ENCODE data around the gene LYRM4.

The LYRM4 gene

DNA sequence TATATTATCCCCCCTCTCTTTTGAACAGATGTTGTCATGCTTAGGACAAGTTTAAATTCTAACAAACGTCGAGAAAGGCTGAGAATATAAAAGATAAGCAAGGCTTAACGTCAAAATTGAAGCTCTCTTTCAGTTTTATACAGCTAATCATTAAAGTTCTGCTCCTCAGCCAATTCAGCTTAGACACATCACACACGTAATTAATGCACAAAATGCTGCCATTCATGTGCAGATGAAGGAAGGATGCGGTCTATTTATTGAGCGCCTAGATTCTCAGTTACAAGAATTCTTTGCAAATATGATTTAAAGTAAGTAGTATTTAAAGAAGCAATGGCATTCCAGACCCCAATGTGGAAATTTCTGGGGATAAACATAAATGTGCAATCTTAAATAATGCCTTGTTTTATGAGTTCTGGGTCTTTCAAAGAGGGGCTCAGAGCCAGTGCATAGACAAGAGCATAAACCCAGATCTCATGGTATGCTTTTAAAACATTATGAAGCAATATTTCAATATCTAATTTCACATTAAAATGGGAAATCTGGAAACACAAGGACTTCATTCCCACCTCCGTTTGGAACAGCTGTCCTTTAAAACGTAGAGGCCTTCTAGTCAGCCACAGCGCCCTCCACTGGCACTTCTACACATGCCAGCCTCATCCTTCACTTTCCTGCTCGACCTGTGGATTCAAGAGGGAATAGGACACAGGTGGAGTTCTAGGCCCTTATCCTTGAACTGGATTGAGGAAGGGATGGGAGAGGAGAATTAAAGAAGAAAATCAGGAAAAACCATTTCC, 85.8 kb downstream of the LYRM4 start:
- DNase-seq (ENCODE audit: low read depth in 2 of 2), result no peak

DNA sequence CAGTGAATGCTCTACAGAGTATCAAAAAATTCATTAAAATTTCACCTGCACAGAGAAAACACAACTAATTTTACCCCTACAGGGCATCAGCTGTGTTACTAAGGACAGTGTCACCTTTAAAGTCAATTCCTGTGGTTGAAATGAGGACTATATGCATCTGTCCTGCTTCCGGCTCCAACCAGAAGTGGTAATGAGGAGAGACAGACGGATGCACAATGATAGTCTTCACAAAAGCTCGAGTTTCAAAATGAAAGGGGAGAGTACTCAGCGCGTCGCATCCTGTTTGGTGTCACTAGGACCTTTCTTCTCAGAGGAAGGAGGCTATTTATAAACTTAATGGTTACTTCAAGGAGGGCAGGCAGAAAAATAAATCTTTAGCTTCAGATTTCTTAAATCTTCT, 86.5 kb downstream of the LYRM4 start:
- DNase-seq (ENCODE audit: low read depth in 2 of 2), result peak; percentile 34 to 42

DNA sequence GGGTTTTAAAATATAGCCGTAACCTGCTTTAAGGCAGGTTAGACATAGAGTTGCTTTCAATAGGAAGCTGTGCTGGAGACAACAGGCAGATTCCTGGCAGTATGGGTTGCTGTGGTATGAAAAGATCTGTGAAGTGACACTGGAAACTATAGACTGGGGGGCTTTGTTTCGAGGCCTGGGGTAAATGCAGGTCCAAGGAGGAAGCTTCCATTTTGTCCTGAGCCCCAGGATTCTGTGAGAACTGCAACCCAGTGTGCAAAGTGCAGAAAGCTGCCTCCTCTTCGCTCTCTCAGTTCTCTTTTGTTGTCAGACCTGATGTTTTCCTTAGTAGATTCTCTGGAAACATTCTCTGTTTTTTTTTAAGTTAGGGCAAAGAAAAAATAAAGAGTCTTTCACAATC, 86.9 kb downstream of the LYRM4 start:
- DNase-seq (ENCODE audit: low read depth in 2 of 2), result no peak

DNA sequence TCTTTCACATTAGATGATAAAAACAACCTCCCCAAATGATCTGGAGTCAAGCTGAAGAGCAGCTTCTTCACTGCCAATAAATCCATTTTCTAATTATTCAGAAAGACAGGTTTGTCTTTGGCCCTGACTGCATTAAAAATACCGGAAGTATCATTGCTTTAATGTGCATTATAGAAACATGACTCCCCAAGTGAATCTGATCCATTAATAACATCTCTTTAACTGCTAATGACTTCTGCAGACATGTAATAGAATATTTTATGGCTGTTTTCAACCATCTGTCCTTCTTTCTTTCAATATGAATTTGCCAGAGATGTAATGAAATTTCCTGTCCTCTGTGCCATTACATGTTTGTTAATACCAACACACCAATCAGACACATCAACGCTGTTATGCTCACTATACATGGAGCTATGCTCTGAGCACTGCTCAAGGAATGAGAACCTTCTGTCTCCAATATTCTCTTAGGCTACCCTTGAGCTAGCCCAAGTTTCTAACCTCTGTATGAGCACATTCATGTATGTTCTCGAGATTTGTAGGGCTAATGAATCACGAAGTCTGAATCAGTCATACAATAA, 87.8 kb downstream of the LYRM4 start:
- no peak for DNase-seq (ENCODE audit: low read depth in 2 of 2)

DNA sequence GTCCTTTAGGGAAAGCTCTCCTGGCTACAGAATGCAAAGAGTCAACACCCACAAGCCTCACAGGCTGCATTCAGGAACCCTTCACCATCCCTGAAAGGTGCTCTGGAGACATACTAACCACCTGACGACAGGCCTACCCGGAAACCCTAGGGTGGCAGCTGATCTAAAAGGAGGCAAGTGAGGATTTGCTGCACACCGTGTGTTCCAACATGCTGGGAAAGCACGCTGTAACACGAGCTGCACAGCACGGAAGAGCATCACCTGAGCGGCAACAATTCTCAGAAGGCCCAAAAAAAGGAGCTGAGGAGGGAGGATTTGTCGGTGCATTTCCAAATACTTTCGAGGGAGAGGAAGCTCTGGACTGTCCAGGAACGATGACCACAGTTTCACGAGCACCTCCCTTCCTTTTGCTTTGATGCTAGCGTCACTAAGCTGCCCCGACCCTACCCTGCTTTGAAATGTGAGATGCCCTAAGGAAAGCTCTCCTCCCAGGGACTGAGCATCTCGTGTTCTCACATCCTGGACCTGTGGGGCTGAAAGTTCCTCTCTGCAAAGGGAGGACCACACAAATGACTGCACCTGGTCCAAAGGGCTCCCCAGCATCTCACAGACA, 88.6 kb downstream of the LYRM4 start:
- no peak for DNase-seq (ENCODE audit: low read depth in 2 of 2)

DNA sequence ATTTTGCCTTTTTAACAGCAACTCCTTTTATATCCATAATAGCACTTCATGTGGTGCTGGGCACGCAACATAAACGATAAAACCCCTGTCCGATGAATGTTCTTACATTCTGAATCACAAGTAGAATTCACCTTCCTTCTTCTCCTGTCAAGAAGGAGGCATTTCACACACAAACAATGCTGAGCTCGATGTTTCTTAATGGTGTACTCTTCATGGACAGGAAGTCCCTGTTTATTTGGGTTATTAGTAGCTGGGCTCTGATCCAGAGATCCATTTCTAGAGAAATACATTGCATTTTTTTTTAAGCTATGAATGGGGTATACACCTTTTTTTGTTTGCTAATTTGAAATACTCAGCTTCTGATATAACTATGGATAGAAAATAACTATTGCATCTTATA, 93.2 kb downstream of the LYRM4 start:
- no peak for DNase-seq (ENCODE audit: low read depth in 2 of 2)

DNA sequence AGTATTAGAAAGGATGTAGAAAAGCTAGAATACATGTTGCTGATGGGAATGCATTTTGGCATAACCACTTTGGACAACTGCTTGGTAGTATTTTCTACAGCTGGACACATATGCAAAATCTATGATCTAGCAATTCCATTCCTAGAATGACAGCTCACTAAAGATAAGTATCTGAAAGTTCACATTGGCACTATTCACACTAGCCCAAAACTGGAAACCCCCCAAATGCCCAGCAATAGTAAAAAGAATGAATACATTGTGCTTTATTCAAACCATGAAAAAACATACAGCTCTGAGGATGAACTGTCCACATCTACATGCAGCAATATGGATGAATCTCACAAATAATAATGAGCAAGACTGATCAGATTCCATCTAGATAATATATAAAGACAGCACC, 96.7 kb downstream of the LYRM4 start:
- no peak for DNase-seq (ENCODE audit: low read depth in 2 of 2)

DNA sequence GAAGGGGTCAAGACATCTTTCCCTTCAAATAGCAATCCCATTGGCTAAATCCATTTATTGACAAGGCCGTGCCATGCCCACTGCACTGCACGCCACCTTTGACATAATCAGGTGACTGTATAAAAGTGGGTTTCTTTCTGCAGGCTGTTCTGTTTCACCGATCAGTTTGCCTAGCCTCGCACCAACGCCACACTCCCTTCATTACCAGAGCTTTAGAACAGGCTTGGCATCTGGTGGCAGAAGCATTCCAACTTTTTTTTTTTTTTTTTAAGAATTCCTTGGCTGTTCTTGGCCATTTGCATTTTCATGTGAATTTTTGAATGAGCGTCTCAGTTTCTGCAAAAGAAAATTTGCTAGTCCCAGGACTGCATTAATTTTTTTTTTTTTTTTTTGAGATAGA, 97.5 kb downstream of the LYRM4 start:
- DNase-seq (ENCODE audit: low read depth in 2 of 2), result no peak

DNA sequence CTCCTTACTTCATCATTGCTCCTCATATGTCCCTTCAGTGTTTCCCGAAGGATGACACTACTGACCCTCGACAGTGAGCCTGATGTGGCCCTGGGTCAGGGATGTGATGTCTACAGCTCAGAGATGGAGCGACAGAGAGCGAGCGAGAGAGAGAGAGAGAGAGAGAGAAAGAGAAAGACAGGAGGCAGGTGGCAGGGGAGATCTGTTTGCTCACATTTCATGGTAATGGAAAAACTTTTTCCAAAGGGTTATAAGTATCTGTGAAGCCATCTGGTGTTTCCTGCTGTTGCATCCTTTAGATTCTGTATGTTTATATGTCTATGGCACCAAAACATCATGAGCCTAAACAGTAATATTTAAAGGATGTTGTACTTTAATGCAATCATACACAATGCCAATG, 98.4 kb downstream of the LYRM4 start:
- DNase-seq (ENCODE audit: low read depth in 2 of 2), result no peak

DNA sequence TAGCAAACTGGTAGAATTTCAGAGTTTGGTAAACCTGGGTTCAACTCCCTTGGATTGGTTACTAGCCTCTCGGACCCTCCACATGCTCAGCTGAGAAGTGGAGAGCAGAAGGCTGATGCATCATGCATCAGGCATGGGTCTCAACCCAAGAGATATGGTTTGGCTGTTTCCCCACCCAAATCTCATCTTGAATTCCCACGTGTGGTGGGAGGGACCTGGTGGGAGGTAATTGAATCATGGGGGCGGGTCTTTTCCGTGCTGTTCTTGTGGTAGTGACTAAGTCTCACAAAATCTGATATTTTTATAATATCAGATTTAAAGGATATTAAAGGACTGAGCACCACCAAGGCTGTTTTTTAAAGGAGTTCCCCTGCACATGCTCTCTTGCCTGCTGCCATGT, 100.5 kb downstream of the LYRM4 start:
- DNase-seq (ENCODE audit: low read depth in 2 of 2), result no peak

DNA sequence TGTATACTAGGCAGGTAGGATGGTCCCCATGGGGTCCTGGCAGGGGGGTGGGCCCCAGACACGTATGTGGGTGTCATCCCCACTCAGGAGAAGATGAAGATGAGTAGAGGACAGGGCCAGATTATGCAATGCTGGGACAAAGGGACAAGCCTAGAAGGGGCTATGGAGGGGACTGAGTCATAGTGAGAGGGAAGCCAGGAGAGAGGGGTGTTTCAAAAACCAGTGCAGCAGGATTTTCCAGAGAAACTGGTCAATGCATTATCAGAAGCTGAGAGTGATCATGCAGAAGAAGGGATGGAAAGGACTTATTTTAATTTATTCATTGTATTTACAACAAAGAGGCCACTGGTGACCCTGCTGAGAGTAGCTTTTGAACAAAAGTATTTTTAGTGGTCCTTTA, 101.6 kb downstream of the LYRM4 start:
- DNase-seq (ENCODE audit: low read depth in 2 of 2), result no peak

DNA sequence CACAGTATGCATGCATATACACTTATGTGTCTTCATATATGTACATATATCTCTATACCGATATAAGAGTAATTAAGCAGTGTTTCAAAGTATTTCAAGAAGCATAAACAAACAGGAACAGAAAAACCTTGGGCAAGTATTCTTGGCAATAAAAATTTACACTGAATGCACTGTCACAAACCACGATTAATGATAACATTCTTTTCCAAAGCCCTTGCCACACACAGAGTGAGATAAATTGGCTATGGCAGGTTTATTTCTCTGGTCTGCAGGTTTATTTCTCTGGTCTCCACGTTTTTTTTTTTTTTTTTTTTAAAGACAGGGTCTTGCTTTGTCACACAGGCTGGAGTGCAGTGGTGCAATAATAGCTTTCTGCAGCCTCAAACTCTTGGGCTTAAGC, 102.6 kb downstream of the LYRM4 start:
- DNase-seq (ENCODE audit: low read depth in 2 of 2), result no peak

DNA sequence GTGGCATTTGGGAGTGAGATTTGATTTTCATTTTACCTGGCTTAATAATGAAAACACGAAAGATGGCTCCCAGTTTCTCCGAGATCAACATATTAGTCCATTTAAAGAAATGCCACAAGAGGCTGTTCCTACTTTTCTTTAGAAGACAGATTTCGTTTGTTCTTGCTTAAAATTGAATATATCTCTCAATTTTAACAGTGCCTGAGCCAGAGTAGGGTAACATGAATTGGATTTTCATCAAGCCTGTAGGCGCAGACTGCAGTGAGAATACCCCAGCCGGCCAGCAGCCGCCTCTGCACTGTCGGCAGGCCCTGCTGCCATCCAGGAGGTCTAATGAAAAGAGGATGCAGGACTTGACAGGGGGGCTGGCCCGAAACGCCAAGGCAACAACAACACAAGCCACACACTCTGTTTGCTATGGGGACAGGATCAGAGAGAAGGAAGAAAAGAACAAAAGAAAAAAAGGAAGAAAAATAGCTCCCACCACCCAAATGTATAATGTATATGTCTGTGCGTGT, 103.1 kb downstream of the LYRM4 start:
- no peak for DNase-seq (ENCODE audit: low read depth in 2 of 2)

DNA sequence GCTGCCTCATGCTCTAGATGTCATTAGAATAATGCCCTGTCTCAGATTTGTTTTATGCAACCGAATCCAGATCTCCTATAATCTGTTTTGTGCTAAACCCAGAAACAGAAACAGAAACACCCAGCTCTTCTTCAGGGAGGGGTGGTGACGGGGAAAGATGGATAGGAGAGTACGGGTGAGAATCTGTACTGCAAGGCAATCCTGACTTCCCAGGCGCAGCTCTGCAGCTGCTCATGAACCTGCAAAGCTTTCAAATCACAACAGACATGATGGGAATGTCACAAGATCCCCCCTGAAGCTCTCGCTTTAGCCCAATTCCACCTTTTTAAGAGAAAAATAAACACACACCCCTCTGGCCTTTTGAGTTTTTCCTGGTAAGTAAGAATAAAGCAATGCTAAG, 104.1 kb downstream of the LYRM4 start:
- no peak for DNase-seq (ENCODE audit: low read depth in 2 of 2)

DNA sequence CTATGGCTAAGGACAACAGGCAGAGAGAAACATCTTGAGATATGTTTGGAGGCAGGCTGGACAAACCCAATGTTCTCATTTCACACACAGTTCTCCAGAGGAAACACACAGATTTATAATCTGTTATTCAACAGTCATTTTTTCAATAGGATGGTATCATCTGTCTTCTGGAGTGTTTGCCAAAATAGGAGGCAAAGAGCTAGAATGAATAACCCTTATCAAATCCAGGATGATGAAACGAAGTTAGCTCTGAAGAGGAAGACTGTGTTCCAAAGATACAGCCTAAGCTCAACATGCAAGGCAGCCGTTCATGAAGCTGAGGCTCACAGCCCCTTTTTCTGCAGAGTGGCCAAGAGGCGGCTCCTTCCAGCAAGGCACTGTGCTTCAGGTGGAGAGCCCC, 104.8 kb downstream of the LYRM4 start:
- DNase-seq (ENCODE audit: low read depth in 2 of 2), result no peak

DNA sequence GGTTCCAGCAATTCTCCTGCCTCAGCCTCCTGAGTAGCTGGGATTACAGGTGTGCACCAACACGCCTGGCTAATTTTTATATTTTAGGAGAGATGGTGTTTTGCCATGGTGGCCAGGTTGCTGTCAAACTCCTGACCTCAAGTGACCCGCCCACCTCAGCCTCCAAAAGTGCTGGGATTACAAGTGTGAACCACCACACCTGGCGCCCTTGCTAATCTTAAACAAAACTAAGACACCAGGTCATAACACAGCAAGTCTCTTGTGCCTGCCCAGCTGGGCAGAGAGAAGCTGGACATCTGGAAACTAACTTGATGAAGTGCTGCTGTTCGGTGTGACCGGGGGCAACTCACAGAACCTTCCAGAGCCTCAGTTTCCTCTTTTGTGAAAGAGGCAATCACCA, 107.6 kb downstream of the LYRM4 start:
- DNase-seq (ENCODE audit: low read depth in 2 of 2), result no peak

DNA sequence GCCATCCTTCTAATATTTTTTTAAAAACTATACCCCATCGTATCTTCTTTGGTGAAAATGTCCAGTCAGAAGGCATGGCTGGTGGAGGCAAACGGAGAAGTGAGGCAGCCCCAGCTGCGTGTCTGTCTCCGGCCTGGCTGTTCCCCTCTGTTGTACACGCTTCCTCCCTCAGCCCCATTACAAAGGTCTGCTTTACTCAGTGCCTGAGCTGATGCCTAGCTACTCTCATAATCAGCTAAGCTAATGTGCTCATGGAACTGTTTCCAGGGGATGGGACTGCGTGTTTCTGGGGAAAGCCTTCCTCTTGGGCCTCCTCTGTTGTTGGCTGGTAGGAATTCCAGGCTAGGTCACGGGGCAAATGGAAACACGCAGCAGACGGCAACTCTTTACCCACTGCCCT, 108.3 kb downstream of the LYRM4 start:
- DNase-seq (ENCODE audit: low read depth in 2 of 2), result no peak

DNA sequence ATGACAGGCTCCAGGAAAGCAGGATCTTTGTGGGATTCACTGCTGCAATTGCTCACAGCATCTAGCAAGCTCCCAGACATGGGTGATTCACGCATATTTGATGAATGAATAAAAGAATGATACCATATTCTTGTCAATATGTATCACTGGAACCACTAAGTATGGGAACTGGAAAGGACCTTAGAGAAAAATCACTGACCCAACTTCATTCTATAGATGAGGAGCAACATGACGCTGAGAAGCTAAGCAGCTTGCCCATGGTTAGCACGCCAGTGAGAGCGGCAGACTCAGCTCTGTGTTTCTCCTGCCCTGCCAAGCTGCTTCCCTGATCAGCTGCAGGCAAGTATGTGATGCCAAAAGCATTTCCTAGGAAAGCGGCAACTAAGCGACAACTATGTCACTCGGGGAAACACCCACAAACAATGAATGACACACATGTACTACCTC, 108.8 kb downstream of the LYRM4 start:
- DNase-seq (ENCODE audit: low read depth in 2 of 2), result no peak

DNA sequence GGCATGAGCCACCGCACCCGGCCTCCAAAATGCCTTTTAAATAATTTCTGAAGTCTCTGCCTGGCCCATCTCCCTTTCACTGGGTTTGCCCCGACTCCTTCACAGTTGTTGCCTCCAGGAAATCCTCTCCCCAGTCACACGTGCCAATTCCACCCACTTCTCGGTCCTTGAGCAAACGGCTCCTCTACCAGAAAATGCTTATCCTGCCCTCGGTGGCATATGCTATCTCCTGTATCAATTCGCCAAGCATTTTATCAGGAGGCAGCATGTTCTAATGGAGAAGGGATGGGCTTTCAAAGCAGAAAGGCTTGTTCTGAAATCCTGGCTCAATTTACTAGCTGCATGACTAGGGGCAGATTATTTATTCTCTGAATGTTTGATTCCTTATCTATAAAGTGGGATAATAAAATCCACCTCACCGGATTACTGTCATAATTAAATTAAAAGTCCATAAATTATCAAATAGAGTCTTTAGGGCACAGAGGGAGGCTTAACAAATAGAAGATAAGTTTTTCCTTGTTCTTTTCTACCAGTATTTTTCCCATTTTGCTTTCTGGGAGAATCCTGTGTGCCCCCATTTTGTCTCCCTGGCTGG, 109.3 kb downstream of the LYRM4 start:
- no peak for DNase-seq (ENCODE audit: low read depth in 2 of 2)

DNA sequence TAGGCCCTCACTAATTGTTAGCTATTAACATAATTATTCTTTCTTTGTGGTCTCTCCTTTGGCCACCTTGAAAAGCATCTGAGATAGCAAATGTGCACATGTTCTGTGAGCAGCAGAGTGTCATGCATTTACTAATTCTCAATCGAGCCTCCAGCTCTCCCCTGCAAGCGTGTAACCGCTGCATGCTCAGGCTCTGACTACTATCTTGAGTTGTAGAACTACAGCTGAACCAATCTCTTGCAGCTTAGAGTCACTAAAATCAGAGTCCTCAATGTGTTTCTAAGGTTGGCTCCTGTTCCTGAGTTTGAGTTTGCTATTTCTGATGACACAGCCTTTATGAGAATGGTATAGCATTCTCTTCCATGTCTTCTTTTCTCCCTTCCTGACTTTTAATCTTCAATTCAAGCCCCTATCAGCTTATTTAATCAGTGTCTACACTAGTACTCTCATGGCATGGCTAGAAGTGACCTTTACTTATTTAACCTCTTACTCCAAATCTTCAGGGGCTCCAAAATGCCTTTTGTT, 110.1 kb downstream of the LYRM4 start:
- no peak for DNase-seq (ENCODE audit: low read depth in 2 of 2)

DNA sequence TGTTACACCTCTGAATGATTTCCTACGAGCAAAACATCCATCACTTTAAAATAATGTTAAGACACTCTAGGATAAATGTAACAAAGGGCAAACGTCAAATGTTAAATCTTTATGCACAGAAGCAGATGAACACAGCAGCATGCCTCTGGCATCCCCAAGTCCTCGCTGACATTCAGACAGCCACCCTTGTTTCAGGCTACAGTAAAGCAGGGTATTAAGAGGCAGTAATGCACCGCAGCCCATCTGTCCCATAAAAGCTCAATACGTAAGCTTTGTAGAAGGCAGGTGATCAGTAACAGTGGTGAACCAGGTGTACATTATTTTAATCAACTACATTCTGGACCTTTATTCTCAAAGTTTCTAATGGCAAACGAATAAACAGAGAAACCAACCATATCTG, 110.9 kb downstream of the LYRM4 start:
- DNase-seq (ENCODE audit: low read depth in 2 of 2), result no peak

DNA sequence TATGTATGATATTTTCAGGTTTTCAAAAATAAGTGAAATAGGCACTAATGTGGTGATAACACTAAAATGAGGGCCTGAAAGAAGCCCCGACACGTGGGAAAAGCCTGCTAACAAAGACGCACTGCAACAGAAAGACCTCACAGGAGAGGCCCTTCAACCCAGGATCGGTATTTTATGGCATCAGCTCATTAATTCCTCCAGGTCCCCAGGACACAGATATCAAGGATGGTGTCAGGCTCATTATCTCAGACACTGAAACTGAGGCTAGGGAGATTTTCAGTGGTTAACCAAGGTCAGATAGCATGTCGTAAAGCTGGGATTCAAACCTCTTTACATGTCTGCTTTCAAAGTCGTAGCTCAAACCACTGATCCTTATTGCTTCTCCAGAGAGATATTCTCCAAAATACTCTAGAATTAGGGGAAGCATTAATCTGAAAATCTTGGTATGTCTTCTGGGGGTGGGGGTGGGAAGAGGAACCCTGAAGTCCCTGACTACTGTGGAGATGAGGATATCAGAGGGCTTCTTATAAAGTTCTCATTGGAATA, 111.5 kb downstream of the LYRM4 start:
- DNase-seq (ENCODE audit: low read depth in 2 of 2), result no peak

Data from stimulated activated CD8-positive, alpha-beta memory T cell treated with anti-CD3 and anti-CD28 coated beads, Interleukin-15, amount 100 ng/mL, for 48 hours (primary cell).